HG02678 (cell line): ENCODE data around the gene CD53.

Source experiments
- ATAC-seq: cut with Tn5 transposase; IDR thresholded peaks from one replicate; pipeline ENCODE4 v1.9.1; 2021; ENCODE audit warnings: mild to moderate bottlenecking, moderate library complexity; ENCODE audit not compliant: unreplicated experiment

Gene CD53

GRCh38 chr1:110875216-110875731 is 2.3 kb downstream of the CD53 start:
- ATAC-seq, result peak; percentile 45

- no peak for ATAC-seq
Measured at GRCh38 chr1:110876748-110877341, 3.9 kb downstream of the CD53 start.

GRCh38 chr1:110877364-110877763 is 4.4 kb downstream of the CD53 start:
- ATAC-seq, result no peak

- ATAC-seq, result no peak
Measured at GRCh38 chr1:110877776-110878175, 4.8 kb downstream of the CD53 start.

- no peak for ATAC-seq
Measured at GRCh38 chr1:110878591-110878990, 5.6 kb downstream of the CD53 start.

- ATAC-seq, result no peak
Measured at GRCh38 chr1:110878993-110879392, 6.0 kb downstream of the CD53 start.

- peak; percentile 51 for ATAC-seq
Measured at GRCh38 chr1:110879758-110880606, 7.0 kb downstream of the CD53 start.

- peak; percentile 13 for ATAC-seq
Measured at GRCh38 chr1:110880708-110881374, 7.9 kb downstream of the CD53 start.

- no peak for ATAC-seq
Measured at GRCh38 chr1:110888049-110888448, 15.1 kb downstream of the CD53 start.

GRCh38 chr1:110888641-110889040 is 15.7 kb downstream of the CD53 start:
- ATAC-seq, result no peak

GRCh38 chr1:110890474-110891196 is 17.7 kb downstream of the CD53 start:
- no peak for ATAC-seq

GRCh38 chr1:110893908-110894490 is 21.1 kb downstream of the CD53 start:
- ATAC-seq, result no peak

GRCh38 chr1:110896090-110896489 is 23.1 kb downstream of the CD53 start:
- no peak for ATAC-seq

GRCh38 chr1:110897681-110898080 is 24.7 kb downstream of the CD53 start:
- ATAC-seq, result no peak

- ATAC-seq, result no peak
Measured at GRCh38 chr1:110898734-110899457, 25.9 kb downstream of the CD53 start.

- ATAC-seq, result no peak
Measured at GRCh38 chr1:110899458-110899843, 26.5 kb downstream of the CD53 start.

GRCh38 chr1:110902820-110903463 is 30.0 kb downstream of the CD53 start:
- no peak for ATAC-seq

GRCh38 chr1:110903853-110904500 is 31.0 kb downstream of the CD53 start:
- ATAC-seq, result no peak

- no peak for ATAC-seq
Measured at GRCh38 chr1:110912784-110913183, 39.8 kb downstream of the CD53 start.
